Astrocyte of the hippocampus (primary cell): Measurements from ENCODE around the gene SLC24A3.

Experiments
- DNase-seq: peaks from one replicate; pipeline ENCODE4 v3.0.0; 2011; ENCODE audit warnings: low read depth, low spot score

SLC24A3 gene

GRCh38 chr20:19212469-19212815 lies at the start of gene SLC24A3:
TSS of gene SLC24A3 (plus strand) at chr20:19212642.
- DNase-seq = peak; percentile 17

GRCh38 chr20:19170148-19170547 lies 42.3 kb upstream of the SLC24A3 start:
- no peak for DNase-seq

- DNase-seq = no peak
Measured at GRCh38 chr20:19172637-19173036, 39.8 kb upstream of the SLC24A3 start.

GRCh38 chr20:19176470-19177052 lies 35.9 kb upstream of the SLC24A3 start:
- DNase-seq = no peak

DNA sequence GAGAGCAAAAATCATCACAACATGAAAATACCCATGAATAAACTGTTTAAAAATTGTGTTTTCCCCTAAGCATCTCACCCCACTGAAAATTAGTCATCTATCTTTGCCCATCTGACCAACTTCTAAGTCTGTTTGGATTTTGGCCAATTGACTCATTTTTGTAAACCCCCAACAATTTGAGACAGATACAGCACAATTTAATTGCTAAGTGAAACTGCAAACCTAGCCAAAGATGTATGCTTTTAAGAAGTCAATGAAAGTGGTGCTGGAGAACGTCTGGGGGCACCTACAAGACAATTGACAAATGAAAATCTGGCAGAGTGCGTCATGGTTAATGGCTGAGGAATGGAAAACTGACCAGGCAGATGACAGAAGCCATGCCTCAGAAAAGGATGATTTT lies 30.9 kb upstream of the SLC24A3 start:
- DNase-seq = no peak

DNA sequence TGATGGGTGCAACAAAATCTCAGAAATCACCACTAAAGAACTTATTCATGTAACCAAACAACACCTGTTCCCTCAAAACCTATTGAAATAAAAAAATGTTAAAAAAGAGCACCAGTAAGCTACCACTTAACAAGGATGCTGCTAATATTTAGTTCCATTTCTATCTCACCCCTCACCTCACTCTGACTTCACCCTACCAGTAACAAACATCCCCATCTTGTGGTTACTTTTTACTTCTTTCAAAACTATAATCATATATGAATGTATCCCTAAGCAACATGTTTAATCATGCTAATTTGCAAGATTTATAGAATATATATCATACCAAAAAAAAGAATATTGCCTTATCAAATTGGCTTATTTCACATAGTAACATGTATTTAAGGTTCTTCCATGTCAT lies 27.4 kb upstream of the SLC24A3 start:
- no peak for DNase-seq

GRCh38 chr20:19193349-19193748 lies 19.1 kb upstream of the SLC24A3 start:
- DNase-seq = no peak

DNA sequence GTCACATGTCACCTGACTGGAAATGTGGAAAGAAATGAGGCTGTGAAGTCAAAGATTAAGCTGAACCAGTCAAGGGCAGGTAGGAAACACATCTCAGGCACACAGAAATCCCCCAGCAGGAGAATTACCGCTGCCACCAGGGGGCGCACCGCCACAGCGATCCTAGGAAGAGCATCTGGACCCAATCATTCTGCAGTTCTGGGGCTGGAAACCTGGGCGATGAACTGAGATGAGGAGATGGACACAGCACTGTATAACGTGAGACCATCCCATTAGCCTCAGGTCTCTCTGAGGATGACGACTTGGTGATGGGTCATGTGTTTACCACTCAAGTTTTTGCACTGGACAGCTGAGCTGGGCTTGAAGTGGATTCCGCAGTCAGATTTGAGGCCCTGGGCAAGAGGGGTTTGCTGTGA lies 6.5 kb upstream of the SLC24A3 start:
- peak; percentile 52 for DNase-seq

GRCh38 chr20:19207541-19207940 lies 4.9 kb upstream of the SLC24A3 start:
- no peak for DNase-seq

GRCh38 chr20:19210391-19211155 lies 1.9 kb upstream of the SLC24A3 start:
- DNase-seq = no peak

DNA sequence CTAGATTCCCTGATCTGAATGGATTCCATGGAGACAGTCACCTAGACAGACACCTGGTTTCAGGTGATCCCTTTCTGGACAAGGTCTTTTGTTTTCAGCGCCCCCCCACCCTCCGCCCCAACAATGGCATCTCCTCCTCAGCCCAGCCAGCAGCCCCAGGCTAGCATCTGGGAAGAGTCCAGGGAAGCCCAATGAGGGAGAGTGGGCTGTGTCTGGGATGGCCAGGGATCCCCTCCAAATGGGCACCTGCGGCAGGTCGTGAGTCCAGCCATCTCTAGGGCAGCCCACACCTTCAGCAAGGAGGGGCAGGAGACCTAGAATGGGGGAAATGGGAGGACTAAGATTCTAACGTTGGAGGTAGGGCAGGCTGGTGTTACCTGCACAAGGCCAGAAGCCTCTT lies 1.2 kb upstream of the SLC24A3 start:
- no peak for DNase-seq

DNA sequence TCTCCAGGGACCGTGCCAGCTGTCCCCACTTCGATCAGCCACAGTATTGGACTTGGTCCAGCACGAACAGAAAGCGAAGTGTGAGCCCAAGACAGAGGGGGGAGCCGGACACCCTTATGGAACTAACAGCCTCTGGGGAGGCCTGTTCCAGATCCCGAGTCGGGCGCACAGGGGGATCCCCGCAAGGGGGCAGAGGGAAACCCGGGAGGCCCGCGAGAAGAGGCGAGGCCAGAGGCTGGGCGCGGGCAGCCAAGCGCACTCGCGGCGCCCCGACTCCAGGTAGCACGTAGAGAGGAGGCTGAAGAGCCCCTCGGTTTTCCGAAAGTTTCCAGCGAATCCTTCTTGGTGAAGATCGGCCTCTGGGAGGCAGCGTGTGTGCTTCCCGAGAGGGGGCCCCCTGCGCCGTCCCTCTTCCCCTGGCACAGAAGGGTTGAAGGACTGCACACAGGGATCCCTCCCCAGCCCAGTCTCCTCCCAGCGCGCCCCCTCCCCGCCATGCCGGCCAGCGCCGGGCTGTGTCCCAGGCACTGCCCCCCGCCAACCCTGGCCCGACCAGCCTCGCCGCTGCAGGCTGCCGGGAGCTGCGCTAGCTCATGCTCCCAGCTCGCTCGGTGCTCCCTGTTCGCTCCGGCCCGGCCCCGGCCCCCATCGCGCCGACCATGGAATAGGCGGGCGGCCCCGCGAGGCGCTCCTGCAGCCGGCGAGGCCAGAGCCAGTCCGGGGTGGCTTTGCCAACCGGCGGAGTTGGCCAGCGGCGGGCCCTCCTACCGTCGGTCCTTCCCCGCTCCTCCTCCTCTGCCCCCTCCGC lies 577 bp upstream of the SLC24A3 start:
- DNase-seq = peak; percentile 31

GRCh38 chr20:19212821-19213502 lies 520 bp downstream of the SLC24A3 start:
- peak; percentile 38 for DNase-seq

DNA sequence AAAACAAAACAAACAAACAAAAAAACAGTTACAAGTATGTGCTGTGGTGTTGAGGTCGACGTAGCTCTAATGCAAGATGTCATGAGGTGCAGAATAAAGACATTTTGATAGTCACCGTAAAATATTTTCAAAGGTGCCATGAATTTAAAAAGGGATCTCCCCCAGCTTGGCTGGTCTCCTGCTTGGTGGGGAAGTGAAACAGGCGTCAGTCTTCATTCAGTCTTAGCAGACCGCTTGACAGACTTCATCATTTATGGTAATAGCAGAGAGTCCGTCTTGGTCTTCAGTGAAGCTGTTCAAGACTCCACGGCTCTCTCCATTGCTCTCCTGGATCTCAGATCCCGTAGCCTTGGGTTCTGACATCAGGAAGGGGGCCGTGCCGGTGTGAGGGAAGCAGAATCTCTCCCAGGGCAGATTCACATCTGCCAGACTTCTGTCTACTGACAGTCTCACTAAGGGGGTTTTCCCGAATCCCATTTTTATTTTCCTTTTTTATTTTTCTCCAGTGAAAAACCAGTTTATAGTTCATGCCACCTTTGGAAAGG lies 1.6 kb downstream of the SLC24A3 start:
- DNase-seq = no peak

DNA sequence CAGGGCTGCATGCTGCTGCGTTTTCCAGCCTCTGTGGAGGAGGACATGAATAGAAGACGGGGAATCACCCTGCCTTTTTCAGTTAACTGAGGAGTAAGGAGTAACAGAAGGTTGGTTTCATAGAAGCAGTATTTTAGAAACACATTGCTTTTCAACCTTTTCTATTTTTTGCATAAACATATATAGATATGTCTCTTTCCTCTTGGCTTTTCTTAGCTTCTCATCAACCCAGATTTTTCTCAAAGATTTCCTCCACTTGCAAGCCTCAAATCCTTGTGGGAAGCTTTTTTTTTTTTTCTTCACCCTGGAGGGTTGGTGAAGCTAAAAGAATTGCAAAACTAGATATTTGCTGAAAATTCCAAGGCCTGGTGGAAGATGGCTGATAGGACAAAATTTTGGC lies 6.0 kb downstream of the SLC24A3 start:
- no peak for DNase-seq

- no peak for DNase-seq
Measured at GRCh38 chr20:19222520-19223040, 10.1 kb downstream of the SLC24A3 start.

GRCh38 chr20:19223640-19224039 lies 11.2 kb downstream of the SLC24A3 start:
- DNase-seq = no peak

DNA sequence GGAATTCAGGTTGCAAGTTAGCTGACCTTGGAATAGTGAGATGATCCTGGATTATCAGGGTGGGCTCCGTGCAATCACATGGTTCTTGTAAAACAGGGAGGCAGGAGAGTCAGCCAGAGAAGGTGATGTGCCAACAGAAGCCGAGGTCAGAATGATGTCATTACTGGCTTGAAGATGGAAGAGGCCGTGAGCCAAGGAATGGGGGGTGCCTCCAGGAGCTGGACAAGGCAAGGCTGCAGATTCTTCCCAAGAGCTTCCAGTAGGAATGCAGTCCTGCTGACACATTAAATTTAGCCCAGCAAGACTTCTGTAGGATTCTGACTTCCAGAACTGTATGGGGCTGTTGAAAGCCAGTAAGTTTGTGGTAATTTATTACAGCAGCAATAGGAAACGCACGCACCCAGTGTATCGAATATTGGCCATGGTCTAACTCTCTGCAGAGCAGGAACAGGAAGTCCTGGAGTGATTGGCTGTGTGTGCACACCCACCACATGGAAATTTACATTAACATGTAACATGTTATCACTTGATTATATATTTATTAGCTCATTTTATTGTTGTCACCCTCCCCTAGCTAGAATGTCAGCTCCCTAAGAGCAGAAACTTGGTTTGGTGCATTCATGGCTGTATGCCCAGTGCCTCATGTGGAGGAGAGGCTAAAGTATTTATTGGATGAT lies 19.1 kb downstream of the SLC24A3 start:
- DNase-seq = no peak

- DNase-seq = no peak
Measured at GRCh38 chr20:19232997-19233794, 20.8 kb downstream of the SLC24A3 start.

DNA sequence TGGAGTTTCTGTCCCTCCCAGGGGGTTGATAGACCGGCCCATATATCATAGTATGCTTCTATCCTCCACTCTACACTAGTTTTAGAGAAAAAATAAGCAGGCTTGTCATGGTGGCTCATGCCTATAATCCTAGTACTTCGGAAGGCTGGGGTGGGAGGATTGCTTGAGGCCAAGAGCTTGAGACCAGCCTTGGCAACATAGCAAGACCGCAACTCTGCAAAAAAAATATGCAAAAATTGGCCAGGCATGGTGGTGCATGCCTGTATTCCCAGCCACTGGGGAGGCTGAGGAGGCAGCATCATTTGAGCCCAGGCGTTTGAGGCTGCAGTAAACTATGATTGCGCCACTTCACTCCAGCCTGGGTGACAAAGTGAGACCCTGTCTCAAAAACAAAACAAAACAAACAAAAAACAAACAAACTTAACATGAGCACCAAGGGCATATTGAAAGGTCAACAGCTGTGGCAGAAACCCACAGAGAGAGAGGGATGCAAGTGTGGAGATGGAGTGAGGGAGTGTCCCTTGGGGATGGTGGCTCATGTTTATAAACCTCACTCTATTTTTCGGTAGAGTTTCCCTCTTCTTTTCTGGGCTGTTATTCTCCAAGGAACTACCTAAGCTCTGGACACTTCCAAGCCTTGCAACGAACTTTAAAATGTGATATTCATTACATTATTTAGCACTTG lies 24.1 kb downstream of the SLC24A3 start:
- DNase-seq = no peak
